Smooth muscle cell (in vitro differentiated cells): ENCODE data around the gene SMLR1. TPM values are rescaled to one million over a fixed set of nuclear protein-coding genes. Genes with fewer than 3 reads are reported as not detected.

Experiments used
- DNase-seq: peaks from one replicate; lab custom pipeline; 2025; ENCODE audit not compliant: unreplicated experiment; lab: John Stamatoyannopoulos, UW
- H2AFZ ChIP-seq: fragments of 200-600 bp; sonication (generic); 2 replicates; pipeline ENCODE4 v1.6.0; 2016; ENCODE audit warnings: antibody characterized with exemption, low read depth, mild to moderate bottlenecking
- H3F3A ChIP-seq: fragments of 200-600 bp; sonication (generic); 2 replicates; pipeline ENCODE4 v1.6.0; 2017; ENCODE audit warnings: antibody characterized with exemption, low read depth
- H3K27ac ChIP-seq: fragments of 200-600 bp; sonication (generic); 2 replicates; pipeline ENCODE4 v1.5.1; 2016; ENCODE audit warnings: low read depth, mild to moderate bottlenecking
- H3K27me3 ChIP-seq: fragments of 200-600 bp; sonication (generic); 2 replicates; pipeline ENCODE4 v1.6.1; 2016; ENCODE audit warnings: low read depth, mild to moderate bottlenecking
- H3K36me3 ChIP-seq: fragments of 200-600 bp; sonication (generic); 2 replicates; pipeline ENCODE4 v1.5.1; 2016; ENCODE audit warnings: low read depth
- H3K4me1 ChIP-seq: fragments of 200-600 bp; sonication (generic); 2 replicates; pipeline ENCODE4 v1.5.1; 2016; ENCODE audit warnings: low read depth
- H3K4me2 ChIP-seq: fragments of 200-600 bp; sonication (generic); 2 replicates; pipeline ENCODE4 v1.6.0; 2016; ENCODE audit warnings: mild to moderate bottlenecking
- H3K4me3 ChIP-seq: fragments of 200-600 bp; sonication (generic); 2 replicates; pipeline ENCODE4 v1.5.1; 2016; ENCODE audit warnings: mild to moderate bottlenecking
- H3K79me2 ChIP-seq: fragments of 200-600 bp; sonication (generic); 2 replicates; pipeline ENCODE4 v1.6.0; 2016; ENCODE audit warnings: low read depth, mild to moderate bottlenecking
- H3K9ac ChIP-seq: fragments of 200-600 bp; sonication (generic); 2 replicates; pipeline ENCODE4 v1.6.0; 2016; ENCODE audit warnings: low read depth
- H3K9me3 ChIP-seq: fragments of 200-600 bp; sonication (generic); replicated peaks from 2 replicates; pipeline ENCODE4 v1.5.1; 2016; ENCODE audit warnings: low read depth
- H4K20me1 ChIP-seq: fragments of 200-600 bp; sonication (generic); 2 replicates; pipeline ENCODE4 v1.6.0; 2016; ENCODE audit warnings: low read depth
- WGBS: methylation state at CpG from one replicate; pipeline ENCODE4 v1.1.7; 2016; ENCODE audit warnings: low lambda C conversion rate; 5-methylcytosine and 5-hydroxymethylcytosine counted together
- polyA plus RNA-seq: library from polyadenylated mRNA; unstranded; fragments of >200 nt; fragmentation: Nextera tagmentation; extraction: Ambion mirVana; gene quantifications from 2 replicates; pipeline ENCODE4 v1.2.1, GENCODE V29; 2016
- total RNA-seq: library from RNA; depleted of rRNA; stranded (reverse); fragments of >200 nt; gene quantifications from 2 replicates; pipeline ENCODE4 v1.2.3, GENCODE V29; 2014
- TF ChIP-seq, protein P1 (sequence below): fragments of 200-600 bp; sonication (generic); IDR thresholded peaks from 2 replicates; pipeline ENCODE4 v1.5.1; 2017; ENCODE audit warnings: borderline replicate concordance, mild to moderate bottlenecking, antibody characterized with exemption; ENCODE audit not compliant: insufficient read depth, poor library complexity, severe bottlenecking

SMLR1 gene
- total and polyA plus RNA-seq, 2 experiments from 2014 or later = not detected

DNA sequence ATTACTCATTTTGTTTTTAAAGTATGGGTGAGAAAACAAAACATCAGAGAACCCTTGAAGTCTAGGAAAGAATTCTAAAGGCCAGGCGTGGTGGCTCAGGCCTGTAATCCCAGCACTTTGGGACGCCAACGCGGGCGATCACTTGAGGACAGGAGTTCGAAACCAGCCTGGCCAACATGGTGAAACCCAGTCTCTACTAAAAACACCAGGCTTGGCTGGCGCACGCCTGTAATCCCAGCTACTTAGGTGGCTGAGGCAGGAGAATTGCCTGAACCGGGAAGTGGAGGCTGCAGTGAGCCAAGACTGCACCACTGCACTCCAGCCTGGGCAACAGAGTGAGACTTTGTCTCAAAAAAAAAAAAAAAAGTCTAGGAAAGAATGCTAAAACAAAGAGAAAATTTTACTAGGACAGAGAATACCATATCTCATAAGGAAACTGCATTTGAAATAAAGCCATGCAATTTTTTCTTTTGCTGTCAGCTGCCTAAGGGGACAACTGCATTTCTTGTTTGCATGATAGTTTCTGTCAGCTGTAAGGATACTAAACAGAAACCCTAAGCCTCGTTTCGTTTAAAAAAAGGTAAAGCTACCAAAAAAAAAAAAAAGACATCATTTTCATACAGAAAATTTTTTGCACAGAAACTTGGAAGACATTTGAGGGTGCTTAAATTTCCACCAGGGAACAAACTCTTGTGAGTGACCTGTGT, 32.1 kb downstream of the SMLR1 start:
- WGBS = 87% methylated on average over 11 of the region's 11 CpGs
- Histone ChIP-seq H3K36me3 (peaks cover 5% of the 10 kb centered on the region), H3K9me3 (no peaks in the 10 kb centered on the region), H3F3A (no peaks in the 10 kb centered on the region), H3K9ac (no peak overlapping the region), H3K4me1 (peaks cover under 1% of the 10 kb centered on the region), H3K27ac (no peak overlapping the region), H3K4me2 (no peak overlapping the region), H3K4me3 (no peak overlapping the region), H3K79me2 (no peaks in the 10 kb centered on the region), H2AFZ (no peak overlapping the region), H4K20me1 (no peaks in the 10 kb centered on the region), H3K27me3 (no peaks in the 10 kb centered on the region)
- TF ChIP-seq, protein P1, sequence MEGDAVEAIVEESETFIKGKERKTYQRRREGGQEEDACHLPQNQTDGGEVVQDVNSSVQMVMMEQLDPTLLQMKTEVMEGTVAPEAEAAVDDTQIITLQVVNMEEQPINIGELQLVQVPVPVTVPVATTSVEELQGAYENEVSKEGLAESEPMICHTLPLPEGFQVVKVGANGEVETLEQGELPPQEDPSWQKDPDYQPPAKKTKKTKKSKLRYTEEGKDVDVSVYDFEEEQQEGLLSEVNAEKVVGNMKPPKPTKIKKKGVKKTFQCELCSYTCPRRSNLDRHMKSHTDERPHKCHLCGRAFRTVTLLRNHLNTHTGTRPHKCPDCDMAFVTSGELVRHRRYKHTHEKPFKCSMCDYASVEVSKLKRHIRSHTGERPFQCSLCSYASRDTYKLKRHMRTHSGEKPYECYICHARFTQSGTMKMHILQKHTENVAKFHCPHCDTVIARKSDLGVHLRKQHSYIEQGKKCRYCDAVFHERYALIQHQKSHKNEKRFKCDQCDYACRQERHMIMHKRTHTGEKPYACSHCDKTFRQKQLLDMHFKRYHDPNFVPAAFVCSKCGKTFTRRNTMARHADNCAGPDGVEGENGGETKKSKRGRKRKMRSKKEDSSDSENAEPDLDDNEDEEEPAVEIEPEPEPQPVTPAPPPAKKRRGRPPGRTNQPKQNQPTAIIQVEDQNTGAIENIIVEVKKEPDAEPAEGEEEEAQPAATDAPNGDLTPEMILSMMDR = no peak
- no peak for DNase-seq

DNA sequence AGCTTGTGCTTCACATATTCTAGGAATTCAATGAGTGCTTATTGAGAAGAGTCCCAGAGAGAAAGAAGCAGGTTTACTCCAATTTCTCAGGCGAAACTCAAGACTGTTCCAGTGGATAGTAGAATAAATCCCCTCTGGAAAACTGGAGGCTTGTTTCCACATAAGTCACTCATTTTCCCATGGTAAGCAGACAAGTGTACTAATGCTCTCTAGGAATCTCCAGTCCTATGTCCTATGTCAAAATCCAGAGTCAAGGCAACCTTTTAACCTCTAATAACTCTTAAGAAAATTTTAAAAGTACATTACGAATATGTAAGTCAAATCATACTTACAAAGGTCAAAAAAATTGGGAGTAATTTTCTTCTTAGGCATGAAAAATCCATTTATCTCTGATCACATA, 35.2 kb downstream of the SMLR1 start:
- H3K9ac ChIP-seq = no peak overlapping the region
- no peaks in the 10 kb centered on the region for H3K9me3 ChIP-seq
- no peak overlapping the region for H2AFZ ChIP-seq
- peaks cover 5% of the 10 kb centered on the region for H3K36me3 ChIP-seq
- no peaks in the 10 kb centered on the region for H3K27me3 ChIP-seq
- H3K27ac ChIP-seq = no peak overlapping the region
- H4K20me1 ChIP-seq = no peaks in the 10 kb centered on the region
- WGBS = 97% methylated on average over 2 of the region's 2 CpGs
- no peaks in the 10 kb centered on the region for H3F3A ChIP-seq
- TF ChIP-seq, protein P1 = no peak
- H3K4me3 ChIP-seq = no peak overlapping the region
- no peak overlapping the region for H3K4me2 ChIP-seq
- H3K4me1 ChIP-seq = no peaks in the 10 kb centered on the region
- DNase-seq = no peak
- H3K79me2 ChIP-seq = no peaks in the 10 kb centered on the region

DNA sequence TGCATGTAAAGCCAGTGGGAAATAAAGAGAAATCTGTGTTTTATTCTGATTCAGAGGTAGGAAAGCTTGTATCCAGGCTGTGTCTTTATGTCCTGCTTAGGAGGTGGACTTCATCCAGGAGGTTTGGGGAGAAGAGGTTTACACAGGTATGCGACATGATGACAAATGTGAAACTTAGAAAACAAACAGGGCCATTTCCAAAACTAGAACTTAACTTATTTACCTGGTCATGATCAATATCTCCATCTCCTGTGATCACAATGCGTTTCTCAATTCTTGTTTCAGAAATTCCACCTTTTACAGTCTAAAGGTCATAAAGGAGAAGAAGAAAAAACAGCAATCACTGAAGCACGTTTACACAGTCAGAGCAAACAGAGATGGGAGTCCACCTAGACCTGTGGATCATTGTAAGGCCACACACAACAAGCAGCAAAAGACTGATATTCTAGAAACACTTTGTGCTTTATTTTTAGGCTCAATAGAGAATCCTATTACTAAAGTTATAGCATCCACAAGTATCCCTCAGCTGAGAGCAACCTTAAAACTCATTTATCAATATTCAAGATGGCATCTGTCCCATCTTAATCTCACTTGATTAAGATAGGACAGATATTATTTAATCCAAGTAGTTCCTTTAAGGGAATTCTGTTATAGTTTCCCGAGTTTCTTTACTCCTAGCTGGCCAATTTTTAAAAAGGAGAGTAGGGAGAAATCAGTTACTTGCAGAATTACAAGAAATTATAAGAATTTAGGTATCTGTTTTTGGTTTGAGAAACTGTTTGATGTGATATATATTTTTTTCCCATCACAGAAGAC, 36.4 kb downstream of the SMLR1 start:
- TF ChIP-seq, protein P1 = no peak

More for the DNA sequence above, 36.4 kb downstream of the SMLR1 start:
- Histone ChIP-seq H3F3A (no peaks in the 10 kb centered on the region), H3K27ac (no peak overlapping the region), H3K9ac (no peak overlapping the region), H3K4me1 (no peaks in the 10 kb centered on the region), H3K79me2 (no peaks in the 10 kb centered on the region), H3K4me2 (no peak overlapping the region), H2AFZ (no peak overlapping the region), H3K36me3 (peaks cover 5% of the 10 kb centered on the region), H3K27me3 (no peaks in the 10 kb centered on the region), H4K20me1 (no peaks in the 10 kb centered on the region), H3K4me3 (no peak overlapping the region), H3K9me3 (no peaks in the 10 kb centered on the region)
- no peak for DNase-seq
- 91% methylated on average over 4 of the region's 4 CpGs for WGBS
